Mammary microvascular endothelial cell (primary cell): ENCODE measurements around the gene ASRGL1. TPM values are rescaled to one million over a fixed set of nuclear protein-coding genes. Genes with fewer than 3 reads are reported as not detected.

Source experiments
- total RNA-seq: library from RNA; depleted of rRNA; stranded (reverse); fragments of >200 nt; gene quantifications from 2 replicates; pipeline ENCODE4 v1.2.3, GENCODE V29; 2015

The ASRGL1 gene
- 24.5 and 40.0 TPM in 2 replicates for total RNA-seq

GRCh38 chr11:62337303-62338181, at the start of gene ASRGL1:
Gene ASRGL1, plus strand, starts transcription at chr11:62337448. Its CDS starts 530 bp downstream, at chr11:62337978.

GRCh38 chr11:62298975-62299374, 38.3 kb upstream of the ASRGL1 start, which contains the start of gene SCGB1D4:
Gene SCGB1D4, minus strand, starts transcription at chr11:62299075. Its CDS starts 65 bp downstream, at chr11:62299010.

GRCh38 chr11:62418733-62419132, 81.5 kb downstream of the ASRGL1 start, which contains the start of gene SCGB1A1:
Gene SCGB1A1, plus strand, starts transcription at chr11:62419033. Its CDS starts 63 bp downstream, at chr11:62419096.

Other genes starting within 250 kb of the ASRGL1 start
- gene INCENP, start 213.4 kb upstream of the ASRGL1 start, total RNA-seq = 33.3 and 46.4 TPM in 2 replicates
- not detected in 2 replicates for gene SCGB1D1, start 147.2 kb upstream of the ASRGL1 start, total RNA-seq
- gene SCGB2A1, start 128.8 kb upstream of the ASRGL1 start, total RNA-seq = not detected in 2 replicates
- gene SCGB1D2, start 95.2 kb upstream of the ASRGL1 start, total RNA-seq = not detected in 2 replicates
- not detected in 2 replicates for gene SCGB2A2, start 67.3 kb upstream of the ASRGL1 start, total RNA-seq
- not detected in 2 replicates for gene SCGB1D4, start 38.4 kb upstream of the ASRGL1 start, total RNA-seq
- not detected in 2 replicates for gene SCGB1A1, start 81.6 kb downstream of the ASRGL1 start, total RNA-seq
- gene AHNAK, start 209.4 kb downstream of the ASRGL1 start, total RNA-seq = 391 and 413 TPM in 2 replicates
- 1,562 and 1,604 TPM in 2 replicates for gene EEF1G, start 236.4 kb downstream of the ASRGL1 start, total RNA-seq